ENCODE measurements around the gene GZMH.
"Not testable (repeated sequence)": the region's sequence is repeated elsewhere in the genome, so short reads cannot be mapped to it uniquely, and the experiment has no call there.

Gene GZMH, protein sequence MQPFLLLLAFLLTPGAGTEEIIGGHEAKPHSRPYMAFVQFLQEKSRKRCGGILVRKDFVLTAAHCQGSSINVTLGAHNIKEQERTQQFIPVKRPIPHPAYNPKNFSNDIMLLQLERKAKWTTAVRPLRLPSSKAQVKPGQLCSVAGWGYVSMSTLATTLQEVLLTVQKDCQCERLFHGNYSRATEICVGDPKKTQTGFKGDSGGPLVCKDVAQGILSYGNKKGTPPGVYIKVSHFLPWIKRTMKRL

DNA sequence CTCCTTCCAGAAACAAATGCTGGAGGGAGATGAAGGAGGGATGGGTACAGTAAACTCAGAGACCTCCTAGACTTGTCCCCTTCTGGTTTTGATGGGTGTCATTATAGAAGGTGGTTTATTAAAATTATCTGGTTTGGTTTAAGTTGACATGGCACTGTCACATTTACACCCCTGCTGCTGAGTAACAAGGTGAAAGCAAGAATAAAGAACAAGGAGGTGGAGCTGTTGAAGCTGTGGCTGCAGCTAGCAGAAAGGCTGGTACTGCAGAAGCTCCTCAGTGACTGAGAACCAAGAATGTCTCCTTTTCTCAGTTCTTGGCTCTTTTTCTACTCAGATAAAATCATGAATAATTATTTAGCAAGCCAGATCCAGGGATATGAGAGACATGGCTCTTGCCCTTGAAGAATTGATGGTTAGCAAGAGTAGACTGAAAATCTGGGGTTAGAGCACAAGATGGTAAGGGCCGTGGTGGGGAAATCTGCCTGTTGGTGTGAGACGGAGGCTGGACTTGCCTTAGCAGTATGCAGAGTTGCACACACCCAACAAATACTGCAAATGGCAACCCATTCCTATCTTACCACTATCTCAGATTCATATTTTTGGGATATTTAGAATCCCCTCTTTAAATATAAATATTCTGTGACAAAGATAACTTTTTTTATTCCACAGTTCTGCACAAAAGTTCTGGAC is at the start of gene GZMH:
Gene GZMH, minus strand, starts transcription at position 31 of the 690 bp plus-strand sequence. CDS start 72 bp downstream, outside the sequence.
- no peak for DNase-seq (ENCODE audit: extremely low spot score, insufficient read length, low read depth)
- FAIRE-seq, result peak; percentile 41

DNA sequence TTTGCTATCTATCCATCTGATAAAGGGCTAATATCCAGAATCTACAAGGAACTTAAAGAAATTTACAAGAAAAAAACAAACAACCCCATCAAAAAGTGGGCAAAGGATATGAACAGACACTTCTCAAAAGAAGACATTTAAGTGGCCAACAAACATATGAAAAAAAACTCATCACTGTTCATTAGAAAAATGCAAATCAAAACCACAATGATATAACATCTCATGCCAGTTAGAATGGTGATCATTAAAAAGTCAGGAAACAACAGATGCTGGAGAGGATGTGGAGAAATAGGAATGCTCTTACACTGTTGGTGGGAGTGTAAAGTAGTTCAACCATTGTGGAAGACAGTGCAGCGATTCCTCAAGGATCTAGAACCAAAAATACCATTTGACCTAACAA is 38.9 kb upstream of the GZMH start:
- not testable (repeated sequence) for FAIRE-seq; DNase-seq (ENCODE audit: extremely low spot score, insufficient read length, low read depth)

DNA sequence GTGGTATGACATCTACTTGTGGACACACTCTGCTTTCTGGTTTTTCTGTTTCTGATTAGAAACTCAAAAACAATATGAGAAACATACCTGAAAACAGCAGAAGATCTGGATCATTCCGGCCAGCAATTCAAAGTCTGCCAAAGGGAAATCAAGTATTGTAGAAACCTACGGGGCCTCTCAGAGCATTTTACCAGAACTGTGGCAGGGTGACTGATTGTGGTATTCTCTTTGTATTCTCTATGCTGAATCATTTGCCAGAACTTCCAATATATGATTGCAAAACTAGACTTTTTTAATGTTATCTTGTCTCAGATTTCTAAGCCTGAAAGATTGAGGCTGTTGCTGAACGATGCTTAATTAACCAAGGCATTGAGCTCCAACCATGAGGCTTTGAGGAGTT is 30.4 kb upstream of the GZMH start:
- FAIRE-seq, result no peak
- no peak for DNase-seq (ENCODE audit: extremely low spot score, insufficient read length, low read depth)

DNA sequence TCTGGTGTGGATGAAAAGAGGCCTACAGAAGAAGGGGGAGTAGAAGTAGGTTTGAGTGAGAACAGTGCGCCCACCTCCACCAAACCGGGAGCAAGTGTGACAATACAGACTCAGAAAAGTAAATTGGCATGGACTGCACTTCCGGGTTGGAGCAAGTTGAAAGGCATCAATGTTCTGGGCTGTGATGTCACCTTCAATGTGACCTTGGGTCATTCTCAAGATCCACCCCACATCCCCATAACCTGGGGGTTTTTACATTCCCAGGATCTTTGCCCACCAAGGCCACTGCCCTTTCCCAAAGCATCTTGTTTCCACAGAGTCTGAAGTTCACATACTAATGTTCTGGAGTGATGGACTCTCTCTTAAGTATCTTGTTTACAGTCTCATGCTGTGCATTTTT is 29.8 kb upstream of the GZMH start:
- FAIRE-seq (no peak), DNase-seq (ENCODE audit: extremely low spot score, insufficient read length, low read depth) (no peak)

DNA sequence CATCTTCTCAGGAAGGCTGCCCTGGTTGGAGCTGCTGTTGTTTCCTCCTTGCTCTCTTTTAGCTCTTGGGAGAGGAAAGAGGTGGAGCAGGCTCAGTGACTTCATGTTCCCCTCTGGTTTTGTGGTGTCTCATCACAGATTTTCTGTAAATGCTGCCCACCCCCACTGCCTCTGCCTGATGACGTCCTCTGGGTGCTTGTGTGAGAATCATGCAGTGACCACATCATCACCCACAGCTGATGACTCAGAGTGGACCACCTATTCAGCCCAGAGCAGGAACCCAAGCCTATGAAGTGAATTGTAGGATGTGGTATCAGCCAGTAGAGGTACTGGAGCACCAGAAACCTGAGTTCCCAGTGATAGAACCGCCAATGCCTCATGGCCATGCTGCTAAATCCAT is 24.7 kb upstream of the GZMH start, which contains the start of gene GZMB:
Gene GZMB, minus strand, starts transcription at position 33 of the 400 bp plus-strand sequence. Its CDS starts 30 bp downstream, at position 3.
- FAIRE-seq (no peak), DNase-seq (ENCODE audit: extremely low spot score, insufficient read length, low read depth) (no peak)

DNA sequence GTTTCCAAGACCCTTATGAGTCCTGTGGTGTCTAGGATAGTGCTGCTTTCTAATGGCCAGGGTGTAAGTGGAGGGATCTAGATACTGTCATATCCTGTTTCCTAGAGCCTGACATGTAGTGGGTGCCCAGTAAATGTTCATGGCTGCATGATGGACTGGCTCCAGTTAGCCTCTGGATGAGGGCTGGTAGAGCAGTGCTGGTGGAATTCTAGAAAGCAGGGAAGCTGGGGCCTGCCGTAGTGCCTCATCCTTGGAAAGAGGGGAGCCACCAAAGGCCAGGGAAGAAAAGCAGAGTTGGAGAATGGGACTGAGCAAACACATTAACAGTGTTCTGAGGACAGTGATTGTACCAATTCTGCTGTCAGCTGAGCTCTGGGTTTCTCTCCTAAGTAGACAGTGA is 23.9 kb upstream of the GZMH start:
- FAIRE-seq, result no peak
- no peak for DNase-seq (ENCODE audit: extremely low spot score, insufficient read length, low read depth)

DNA sequence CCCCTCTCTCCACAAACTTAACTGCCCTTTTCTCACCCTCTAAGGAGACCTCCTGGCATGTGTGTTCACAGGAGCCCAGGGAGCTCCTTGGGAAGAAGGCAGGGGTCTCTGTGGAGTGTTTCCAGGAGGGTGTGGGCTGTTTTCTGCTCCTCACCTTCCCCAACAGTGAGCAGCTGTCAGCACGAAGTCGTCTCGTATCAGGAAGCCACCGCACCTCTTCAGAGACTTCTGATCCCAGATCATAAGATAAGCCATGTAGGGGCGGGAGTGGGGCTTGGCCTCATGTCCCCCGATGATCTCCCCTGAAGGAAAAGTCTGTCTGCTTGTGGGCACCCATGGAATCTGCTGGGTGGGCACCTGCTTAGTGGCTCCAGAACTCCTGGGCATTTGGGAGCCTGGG is 23.3 kb upstream of the GZMH start:
- DNase-seq (ENCODE audit: extremely low spot score, insufficient read length, low read depth), result no peak

DNA sequence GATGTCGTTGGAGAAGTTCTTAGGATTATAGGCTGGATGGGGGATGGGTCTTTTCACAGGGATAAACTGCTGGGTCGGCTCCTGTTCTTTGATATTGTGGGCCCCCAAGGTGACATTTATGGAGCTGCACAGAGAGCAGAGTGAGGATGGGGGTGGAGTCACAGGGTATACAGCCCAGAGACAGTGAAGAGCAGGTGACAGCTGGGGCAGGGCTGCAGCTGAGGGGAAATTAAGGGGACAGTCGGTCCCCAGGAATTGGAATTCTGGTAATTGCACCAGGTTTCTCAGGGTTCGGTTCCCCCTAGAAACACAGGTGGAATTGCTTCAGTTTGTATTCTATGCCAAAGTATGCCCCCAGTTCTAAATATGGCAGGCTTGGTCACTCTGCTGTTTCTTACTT is 22.9 kb upstream of the GZMH start:
- FAIRE-seq, result no peak

More for the DNA sequence above, 23.3 kb upstream of the GZMH start:
- no peak for FAIRE-seq

DNA sequence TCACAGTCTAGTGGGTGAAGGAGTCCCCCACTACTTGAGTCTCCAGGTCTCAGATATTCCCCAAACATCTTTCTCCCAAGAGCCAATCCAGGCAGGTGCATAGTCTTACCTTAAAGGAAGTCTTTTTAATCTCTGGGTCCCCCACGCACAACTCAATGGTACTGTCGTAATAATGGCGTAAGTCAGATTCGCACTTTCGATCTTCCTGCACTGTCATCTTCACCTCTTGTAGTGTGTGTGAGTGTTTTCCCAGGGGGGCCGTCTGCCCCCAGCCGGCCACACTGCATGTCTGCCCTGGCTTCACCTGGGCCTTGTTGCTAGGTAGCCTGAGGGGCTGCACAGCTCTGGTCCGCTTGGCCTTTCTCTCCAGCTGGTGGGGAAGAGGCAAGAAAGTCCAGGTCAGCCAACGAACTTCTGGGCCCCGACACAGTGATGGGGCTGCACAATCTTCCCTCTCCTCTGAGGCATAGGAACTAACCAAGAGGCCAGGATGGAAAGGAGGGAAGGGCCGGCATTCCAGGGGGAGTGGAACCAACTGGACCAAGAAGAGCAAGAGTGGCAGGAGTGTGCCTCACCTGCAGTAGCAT is 22.4 kb upstream of the GZMH start:
- no peak for FAIRE-seq
- DNase-seq (ENCODE audit: extremely low spot score, insufficient read length, low read depth), result no peak

More for the DNA sequence above, 22.9 kb upstream of the GZMH start:
- DNase-seq (ENCODE audit: extremely low spot score, insufficient read length, low read depth), result no peak

DNA sequence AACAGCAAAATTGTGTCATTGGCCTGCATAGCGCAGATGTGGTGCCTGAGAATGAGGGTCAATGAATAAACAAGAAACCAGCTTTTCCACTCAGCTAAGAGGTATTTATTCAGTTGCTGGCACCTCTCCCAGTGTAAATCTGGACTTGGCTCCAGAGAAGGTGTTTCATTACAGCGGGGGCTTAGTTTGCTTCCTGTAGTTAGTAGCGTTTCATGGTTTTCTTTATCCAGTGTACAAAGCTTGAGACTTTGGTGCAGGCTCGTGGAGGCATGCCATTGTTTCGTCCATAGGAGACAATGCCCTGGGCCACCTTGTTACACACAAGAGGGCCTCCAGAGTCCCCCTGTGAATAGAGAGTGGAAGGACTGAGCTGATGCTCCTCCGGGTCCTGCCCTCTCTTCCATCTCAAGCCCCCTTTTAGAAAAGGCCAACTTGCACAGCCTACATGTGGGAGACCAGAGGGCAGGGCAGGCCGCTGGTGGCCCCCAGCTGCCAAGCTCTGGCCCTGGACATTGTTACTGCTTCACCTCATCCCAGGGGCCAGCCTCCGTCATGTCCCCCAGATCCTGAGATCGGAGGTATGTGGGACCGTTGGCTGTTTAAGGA is 21.5 kb upstream of the GZMH start:
- no peak for DNase-seq (ENCODE audit: extremely low spot score, insufficient read length, low read depth)
- FAIRE-seq, result no peak

DNA sequence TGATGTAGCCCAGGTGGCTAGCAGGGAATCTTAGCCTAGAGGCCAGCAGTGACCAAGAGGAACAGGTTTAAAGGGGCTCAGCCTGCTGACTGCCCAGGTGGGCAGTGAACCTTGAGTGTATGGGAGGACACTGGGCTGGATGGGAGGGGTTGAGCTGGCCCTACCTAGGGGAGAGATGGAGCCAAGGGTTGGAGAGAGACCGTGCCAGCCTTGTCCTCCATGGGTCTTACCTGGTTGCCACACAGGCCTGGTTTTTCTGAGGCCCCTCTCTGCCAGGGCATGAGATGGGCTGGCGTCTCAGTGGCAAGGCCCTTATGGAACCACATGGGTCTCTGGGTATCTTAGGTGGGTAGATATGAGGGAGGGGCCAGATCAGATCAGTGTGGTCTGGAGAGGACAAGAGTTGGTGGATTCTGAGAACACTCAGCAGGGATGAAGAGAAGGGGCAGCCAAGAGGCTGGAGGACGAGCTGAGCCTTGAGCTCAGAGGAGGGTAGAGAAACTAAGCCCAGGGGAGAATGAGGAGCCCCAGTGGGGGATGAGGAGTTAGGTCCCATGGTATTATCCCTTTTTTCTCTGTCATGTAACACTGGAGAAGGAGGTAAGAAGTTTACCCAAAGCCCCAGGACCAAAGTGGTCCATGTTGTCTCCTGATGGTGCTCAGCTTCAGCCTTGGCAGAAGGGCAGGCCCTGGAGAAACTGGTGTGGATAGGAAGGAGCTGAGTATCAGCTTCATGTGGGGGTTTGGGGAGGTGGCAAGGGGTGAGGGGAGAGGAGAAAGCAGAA is 20.8 kb upstream of the GZMH start:
- FAIRE-seq, result no peak
- DNase-seq (ENCODE audit: extremely low spot score, insufficient read length, low read depth), result no peak

DNA sequence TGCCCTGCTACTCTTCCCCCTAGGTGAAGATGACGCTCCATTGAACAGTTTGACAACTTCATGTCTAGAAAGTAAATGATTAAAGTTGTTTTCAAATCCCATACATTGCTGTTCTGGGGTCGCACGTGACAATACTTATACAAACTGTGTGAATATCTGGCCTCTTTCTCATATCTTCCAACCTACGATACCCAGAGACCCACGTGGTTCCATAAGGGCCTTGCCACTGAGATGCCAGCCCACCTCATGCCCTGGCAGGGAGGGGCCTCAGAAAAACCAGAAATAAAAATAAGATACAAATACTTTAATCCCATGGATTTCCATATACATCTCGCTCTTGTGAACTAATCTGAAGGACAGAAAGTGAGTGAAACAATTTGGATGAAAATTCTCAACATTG is 20.0 kb upstream of the GZMH start:
- no peak for DNase-seq (ENCODE audit: extremely low spot score, insufficient read length, low read depth)
- FAIRE-seq, result no peak

DNA sequence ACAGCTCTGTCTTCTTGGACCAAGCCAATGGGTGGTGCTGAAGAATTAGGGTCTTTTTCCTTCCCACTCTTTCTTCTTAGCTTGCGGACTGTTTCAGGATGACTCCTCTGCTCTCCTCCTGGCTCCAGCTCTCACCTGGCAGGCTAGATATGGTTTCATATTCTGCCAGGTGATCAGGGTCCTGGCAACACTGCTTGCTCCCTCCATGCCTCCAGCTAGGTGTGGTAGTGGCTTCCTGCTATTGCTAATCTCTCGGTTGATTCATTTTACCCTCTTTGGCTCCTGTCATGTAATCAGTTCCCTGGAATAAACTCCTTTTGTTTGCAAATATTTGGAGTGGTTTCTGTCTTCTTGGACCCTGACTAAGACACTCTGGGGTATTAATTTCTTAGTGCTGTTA is 4.3 kb upstream of the GZMH start:
- FAIRE-seq (no peak), DNase-seq (ENCODE audit: extremely low spot score, insufficient read length, low read depth) (no peak)

DNA sequence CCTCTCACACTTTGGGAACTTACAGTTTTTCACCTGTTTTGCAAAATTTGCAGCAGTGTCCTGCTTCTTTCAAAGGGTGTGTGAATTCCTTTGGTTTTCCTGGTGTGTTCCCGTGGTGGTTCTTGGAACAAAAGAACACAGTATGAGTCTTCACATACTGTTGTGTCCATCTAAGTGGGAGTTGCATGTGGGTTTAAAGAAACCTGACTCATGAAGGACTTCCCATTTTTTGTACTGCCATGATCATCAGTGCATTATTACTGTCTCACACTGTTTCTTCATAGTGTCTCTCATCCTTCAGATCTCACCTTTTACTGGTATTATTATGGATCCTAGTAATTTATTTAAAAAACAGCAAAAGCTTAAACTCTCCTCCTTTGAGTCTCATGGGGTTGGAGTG is 3.8 kb upstream of the GZMH start:
- DNase-seq (ENCODE audit: extremely low spot score, insufficient read length, low read depth) (no peak), FAIRE-seq (no peak)

DNA sequence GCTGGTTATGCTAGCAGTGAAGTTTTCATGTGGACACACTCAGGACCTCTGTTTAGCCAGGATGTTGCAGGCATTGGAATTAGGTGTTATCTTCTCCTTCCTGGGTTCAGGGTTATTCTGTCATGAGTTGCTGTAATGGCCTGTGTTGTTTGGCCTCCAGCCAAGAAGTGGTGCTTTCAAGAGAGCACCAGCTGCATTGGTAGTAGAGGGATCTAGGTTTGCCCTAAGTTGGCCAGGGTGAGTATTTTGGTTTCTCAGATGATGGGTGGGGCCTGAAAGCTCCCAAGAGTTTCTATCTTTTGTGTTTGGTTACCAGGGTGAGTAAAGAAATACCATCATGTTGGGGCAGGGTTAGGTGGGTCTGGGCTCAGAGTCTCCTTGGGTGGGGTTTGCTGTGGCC is 2.7 kb upstream of the GZMH start:
- no peak for DNase-seq (ENCODE audit: extremely low spot score, insufficient read length, low read depth)
- peak; percentile 45 for FAIRE-seq

DNA sequence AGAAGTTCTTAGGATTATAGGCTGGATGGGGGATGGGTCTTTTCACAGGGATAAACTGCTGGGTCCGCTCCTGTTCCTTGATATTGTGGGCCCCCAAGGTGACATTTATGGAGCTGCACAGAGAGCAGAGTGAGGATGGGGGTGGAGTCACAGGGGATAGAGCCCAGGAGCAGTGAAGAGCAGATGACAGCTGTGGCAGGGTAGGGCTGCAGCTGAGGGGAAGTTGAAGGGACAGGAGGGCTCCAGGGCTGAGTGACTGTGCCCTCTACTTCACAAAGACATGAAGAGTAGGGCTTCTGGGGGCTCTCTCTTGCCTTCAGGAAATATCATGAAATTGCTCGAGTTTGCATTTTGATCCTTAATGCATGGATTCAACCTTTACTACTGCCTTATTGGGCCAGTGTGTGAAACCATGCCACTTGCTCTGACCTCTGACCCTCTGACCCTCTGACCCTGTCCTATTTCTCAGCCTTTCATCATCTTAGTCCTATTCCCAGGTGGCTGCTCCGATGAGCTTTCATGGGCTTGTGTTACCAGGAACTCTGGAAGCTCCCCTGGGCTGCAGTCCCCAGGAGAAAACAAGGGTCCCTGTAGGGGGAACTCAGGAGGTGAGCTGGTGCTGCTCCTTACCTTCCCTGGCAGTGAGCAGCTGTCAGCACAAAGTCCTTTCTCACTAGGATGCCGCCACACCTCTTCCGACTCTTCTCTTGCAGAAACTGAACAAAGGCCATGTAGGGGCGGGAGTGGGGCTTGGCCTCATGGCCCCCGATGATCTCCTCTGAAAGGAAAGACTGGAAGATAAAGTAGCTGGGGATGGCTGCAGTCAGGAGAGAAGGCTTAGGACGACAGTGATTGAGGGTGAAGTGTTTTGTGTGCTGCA is 1.6 kb downstream of the GZMH start:
- FAIRE-seq (no peak), DNase-seq (ENCODE audit: extremely low spot score, insufficient read length, low read depth) (no peak)

DNA sequence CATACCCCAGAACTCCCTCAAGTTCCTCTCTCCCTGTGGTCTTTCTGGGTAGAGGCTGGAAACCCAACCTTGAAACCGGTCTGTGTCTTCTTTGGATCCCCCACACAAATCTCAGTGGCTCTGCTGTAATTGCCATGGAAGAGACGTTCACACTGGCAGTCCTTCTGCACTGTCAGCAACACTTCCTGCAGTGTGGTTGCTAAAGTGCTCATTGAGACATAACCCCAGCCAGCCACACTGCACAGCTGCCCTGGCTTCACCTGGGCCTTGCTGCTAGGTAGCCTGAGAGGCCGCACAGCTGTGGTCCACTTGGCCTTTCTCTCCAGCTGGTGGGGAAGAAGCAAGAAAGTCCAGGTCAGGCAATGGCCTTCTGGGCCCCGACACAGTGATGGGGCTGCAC is 2.4 kb downstream of the GZMH start:
- no peak for FAIRE-seq
- DNase-seq (ENCODE audit: extremely low spot score, insufficient read length, low read depth), result no peak

DNA sequence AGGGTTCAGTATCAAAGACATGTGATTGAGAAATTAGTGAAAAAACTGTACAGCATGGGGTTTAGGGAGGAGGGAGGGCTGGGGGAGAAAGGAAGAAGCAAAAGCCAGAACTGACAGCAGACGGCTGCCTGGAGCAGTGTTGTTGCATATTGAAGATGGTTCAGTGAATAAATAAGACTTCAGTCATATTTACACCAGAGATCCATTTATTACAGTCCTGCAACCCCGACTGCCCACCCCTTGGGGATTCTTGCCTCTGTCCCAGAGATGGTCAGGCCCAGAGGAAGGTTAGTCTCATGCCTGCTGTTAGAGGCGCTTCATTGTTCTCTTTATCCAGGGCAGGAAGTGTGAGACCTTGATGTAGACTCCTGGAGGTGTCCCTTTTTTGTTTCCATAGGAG is 3.2 kb downstream of the GZMH start:
- DNase-seq (ENCODE audit: extremely low spot score, insufficient read length, low read depth) (no peak), FAIRE-seq (no peak)

DNA sequence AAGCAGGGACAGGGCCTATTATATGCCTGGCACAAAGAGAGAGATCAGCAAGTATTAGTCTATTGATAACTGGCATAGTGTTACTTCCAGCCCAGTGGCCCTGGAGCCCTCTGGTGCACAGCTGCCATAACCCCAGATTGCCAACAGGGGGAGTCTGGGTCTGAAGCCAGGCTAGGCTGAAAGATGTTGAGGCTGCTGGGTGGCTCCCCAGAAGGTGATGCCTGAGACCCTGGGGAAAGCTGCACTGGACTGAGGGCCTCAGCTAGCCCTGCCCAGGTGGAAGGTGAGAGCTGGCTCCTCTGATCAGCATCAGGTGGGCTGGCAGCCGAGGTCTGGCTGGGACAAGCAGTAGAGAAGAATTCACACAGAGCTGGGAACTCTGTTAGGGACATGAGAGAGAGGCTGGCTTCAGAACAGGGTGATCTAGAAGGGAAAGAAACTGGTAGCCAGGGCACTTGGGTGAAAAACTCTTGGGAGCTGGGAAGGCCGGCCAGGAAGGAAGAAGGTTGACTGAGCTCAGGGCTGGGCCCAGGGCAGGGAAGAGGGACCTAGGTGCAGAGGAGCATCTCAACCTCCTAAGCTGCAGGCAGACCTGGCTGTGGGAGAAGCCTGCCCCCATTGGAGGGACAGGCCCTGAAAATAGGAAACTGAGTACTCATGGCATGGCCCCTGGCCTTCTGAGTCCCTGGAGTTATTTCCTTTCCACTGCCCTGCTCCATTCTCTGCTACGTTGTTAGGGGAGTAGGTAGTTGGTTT is 3.9 kb downstream of the GZMH start:
- DNase-seq (ENCODE audit: extremely low spot score, insufficient read length, low read depth) (peak; percentile 51), FAIRE-seq (peak; percentile 83)

Data from GM18507 (cell line).